Neural cell (in vitro differentiated cells): ENCODE measurements around the gene CLSTN2. TPM values are rescaled to one million over a fixed set of nuclear protein-coding genes. Genes with fewer than 3 reads are reported as not detected.

Experiments used
- H2AFZ ChIP-seq: fragments of 200-600, 300-800 bp; sonication (generic), shearing (Covaris generic); 2 replicates; pipeline ENCODE4 v1.6.0; 2014; ENCODE audit warnings: low read depth, mild to moderate bottlenecking, antibody characterized with exemption, low read length, moderate library complexity
- H3F3A ChIP-seq: fragments of 200-600 bp; shearing (Covaris generic); 2 replicates; pipeline ENCODE4 v1.6.1; 2016; ENCODE audit warnings: mild to moderate bottlenecking, moderate library complexity, mixed read lengths, antibody characterized with exemption, low read length; ENCODE audit not compliant: insufficient read depth, poor library complexity, severe bottlenecking
- H3K27ac ChIP-seq: fragments of 200-600, 300-800 bp; sonication (generic), shearing (Covaris generic); 2 replicates; pipeline ENCODE4 v1.5.1; 2014; ENCODE audit warnings: mild to moderate bottlenecking, low read length, moderate library complexity
- H3K27me3 ChIP-seq: fragments of 300-800, 200-600 bp; sonication (generic), shearing (Covaris generic); 2 replicates; pipeline ENCODE4 v1.6.0; 2014; ENCODE audit warnings: mild to moderate bottlenecking, low read depth, low read length, moderate library complexity; ENCODE audit not compliant: insufficient read depth
- H3K36me3 ChIP-seq: fragments of 300-800, 200-600 bp; sonication (generic), shearing (Covaris generic); 2 replicates; pipeline ENCODE4 v1.5.1; 2014; ENCODE audit warnings: mild to moderate bottlenecking, antibody characterized with exemption, low read length, moderate library complexity; ENCODE audit not compliant: insufficient read depth
- H3K4me2 ChIP-seq: fragments of 300-800, 200-600 bp; sonication (generic), shearing (Covaris generic); 2 replicates; pipeline ENCODE4 v1.6.0; 2014; ENCODE audit warnings: mild to moderate bottlenecking, low read length
- H3K4me3 ChIP-seq: fragments of 300-800, 200-600 bp; sonication (generic), shearing (Covaris generic); 2 replicates; pipeline ENCODE4 v1.5.1; 2014; ENCODE audit warnings: mild to moderate bottlenecking, low read length, moderate library complexity
- H3K79me2 ChIP-seq: fragments of 200-600 bp; shearing (Covaris generic); replicated peaks from 2 replicates; pipeline ENCODE4 v1.6.0; 2014; ENCODE audit warnings: mild to moderate bottlenecking, low read length, moderate library complexity; ENCODE audit not compliant: insufficient read depth
- H3K9ac ChIP-seq: fragments of 300-800, 200-600 bp; sonication (generic), shearing (Covaris generic); 2 replicates; pipeline ENCODE4 v1.6.1; 2016; ENCODE audit warnings: mild to moderate bottlenecking, low read length, mixed read lengths
- H3K9me2 ChIP-seq: fragments of 200-600 bp; shearing (Covaris generic); 2 replicates; pipeline ENCODE4 v1.6.1; 2016; ENCODE audit warnings: mild to moderate bottlenecking, low read length, mixed read lengths; ENCODE audit not compliant: insufficient read depth
- H3K9me3 ChIP-seq: fragments of 200-600, 300-800 bp; sonication (generic), shearing (Covaris generic); 2 replicates; pipeline ENCODE4 v1.6.1; 2016; ENCODE audit warnings: mild to moderate bottlenecking, mixed run types, low read length, moderate library complexity, mixed read lengths
- H4K20me1 ChIP-seq: fragments of 200-600 bp; shearing (Covaris generic); 2 replicates; pipeline ENCODE4 v1.6.1; 2016; ENCODE audit warnings: mild to moderate bottlenecking, mixed run types; ENCODE audit not compliant: insufficient read depth
- CTCF ChIP-seq: fragments of 450-650 bp; IDR thresholded peaks from 2 replicates; pipeline ENCODE4 v1.5.1; 2014; ENCODE audit warnings: antibody characterized with exemption, mild to moderate bottlenecking, moderate library complexity; ENCODE audit not compliant: poor library complexity, severe bottlenecking
- EP300 ChIP-seq: fragments of 450-650 bp; conservative IDR thresholded peaks from 2 replicates; pipeline ENCODE4 v1.6.1; 2014; ENCODE audit warnings: antibody characterized with exemption, mild to moderate bottlenecking, moderate library complexity; ENCODE audit not compliant: poor library complexity, severe bottlenecking
- EZH2 ChIP-seq: fragments of 200-600, 300-800 bp; shearing (Covaris generic), sonication (generic); IDR thresholded peaks from 2 replicates; pipeline ENCODE4 v1.6.1; 2014; ENCODE audit warnings: antibody characterized with exemption, low read length, borderline replicate concordance, mild to moderate bottlenecking; ENCODE audit not compliant: insufficient read depth, poor library complexity, severe bottlenecking
- MXI1 ChIP-seq: fragments of 450-650 bp; conservative IDR thresholded peaks from 2 replicates; pipeline ENCODE4 v1.6.1; 2014; ENCODE audit warnings: antibody characterized with exemption, mild to moderate bottlenecking; ENCODE audit not compliant: poor library complexity, severe bottlenecking
- POLR2AphosphoS5 ChIP-seq: IDR thresholded peaks from 2 replicates; pipeline ENCODE4 v1.6.1; 2012
- RAD21 ChIP-seq: fragments of 450-650 bp; conservative IDR thresholded peaks from 2 replicates; pipeline ENCODE4 v1.6.1; 2014; ENCODE audit warnings: antibody characterized with exemption, mild to moderate bottlenecking, moderate library complexity
- REST ChIP-seq: IDR thresholded peaks from 2 replicates; pipeline ENCODE4 v1.6.1; 2012; ENCODE audit warnings: borderline replicate concordance
- SMC3 ChIP-seq: fragments of 450-650 bp; conservative IDR thresholded peaks from 2 replicates; pipeline ENCODE4 v1.6.1; 2014; ENCODE audit warnings: antibody characterized with exemption, mild to moderate bottlenecking, moderate library complexity; ENCODE audit not compliant: poor library complexity
- TAF1 ChIP-seq: IDR thresholded peaks from 2 replicates; pipeline ENCODE4 v1.6.1; 2012; ENCODE audit warnings: low read depth
- polyA plus RNA-seq: library from polyadenylated mRNA; depleted of rRNA; stranded (reverse); fragments of >200 nt; gene quantifications from 2 replicates; pipeline ENCODE4 v1.2.3, GENCODE V29; 2014

The CLSTN2 gene
- polyA plus RNA-seq, 1 donor from 2014 or later, result 10.7 TPM

GRCh38 chr3:140244893-140245292 is 309.9 kb downstream of the CLSTN2 start:
- no peaks in the 10 kb centered on the region for H3K27me3 ChIP-seq
- no peaks in the 10 kb centered on the region for H3K9me3 ChIP-seq
- no peaks in the 10 kb centered on the region for H3K36me3 ChIP-seq
- no peak overlapping the region for H2AFZ ChIP-seq
- TF ChIP-seq POLR2AphosphoS5 (no peak), TAF1 (no peak), SMC3 (no peak), EP300 (no peak), CTCF (no peak), RAD21 (no peak), EZH2 (no peak), REST (no peak), MXI1 (no peak)
- no peaks in the 10 kb centered on the region for H3K9me2 ChIP-seq
- no peak overlapping the region for H3K4me2 ChIP-seq
- no peaks in the 10 kb centered on the region for H3K79me2 ChIP-seq
- H3K27ac ChIP-seq, result no peak overlapping the region
- no peak overlapping the region for H3K9ac ChIP-seq
- H4K20me1 ChIP-seq, result no peaks in the 10 kb centered on the region
- H3F3A ChIP-seq, result no peaks in the 10 kb centered on the region
- no peak overlapping the region for H3K4me3 ChIP-seq

GRCh38 chr3:140246578-140246977 is 311.6 kb downstream of the CLSTN2 start:
- Histone ChIP-seq H3K4me2 (no peak overlapping the region), H3K9me2 (no peaks in the 10 kb centered on the region), H4K20me1 (no peaks in the 10 kb centered on the region), H3K27me3 (no peaks in the 10 kb centered on the region), H3K79me2 (no peaks in the 10 kb centered on the region), H3K27ac (no peak overlapping the region), H3K36me3 (no peaks in the 10 kb centered on the region), H3K9me3 (no peaks in the 10 kb centered on the region), H3K9ac (no peak overlapping the region), H2AFZ (no peak overlapping the region), H3F3A (no peaks in the 10 kb centered on the region), H3K4me3 (no peak overlapping the region)
- no peak for TF ChIP-seq CTCF
- TF ChIP-seq REST, result no peak
- no peak for TF ChIP-seq EZH2
- TF ChIP-seq EP300, result no peak
- TF ChIP-seq RAD21, result no peak
- no peak for TF ChIP-seq MXI1
- TF ChIP-seq POLR2AphosphoS5, result no peak
- no peak for TF ChIP-seq SMC3
